PFSK-1 (cell line): Measurements from ENCODE around the gene MATN1.

Experiments used
- FOXP2 ChIP-seq: optimal IDR thresholded peaks from 2 replicates; pipeline ENCODE3; 2011; ENCODE audit warnings: borderline replicate concordance, control low read depth, inconsistent platforms; ENCODE audit not compliant: insufficient read depth; ENCODE audit errors: extremely low read length, extremely low read depth
- POLR2AphosphoS5 ChIP-seq: IDR thresholded peaks from 2 replicates; pipeline ENCODE4 v1.6.1; 2012; ENCODE audit warnings: low read depth, mild to moderate bottlenecking, control low read depth, low read length, moderate library complexity
- SIN3A ChIP-seq: IDR thresholded peaks from 2 replicates; pipeline ENCODE4 v1.6.1; 2012; ENCODE audit warnings: mild to moderate bottlenecking, low read length, moderate library complexity, borderline replicate concordance; ENCODE audit not compliant: insufficient read depth
- TAF1 ChIP-seq: IDR thresholded peaks from 2 replicates; pipeline ENCODE4 v1.6.1; 2012; ENCODE audit warnings: low read length, control low read depth, borderline replicate concordance; ENCODE audit not compliant: insufficient read depth
- TF ChIP-seq, protein P1 (sequence below), 2 experiments: IDR thresholded peaks; 2 replicates each; pipeline versions ENCODE4 v1.6.1 to v1.8.0; 2011 to 2012; ENCODE audit warnings: low read depth in 2 of 2, low read length in 2 of 2, control low read depth in 1 of 2, inconsistent platforms in 1 of 2, mild to moderate bottlenecking in 1 of 2, moderate library complexity in 1 of 2; ENCODE audit not compliant: insufficient read depth in 1 of 2

Gene MATN1

DNA sequence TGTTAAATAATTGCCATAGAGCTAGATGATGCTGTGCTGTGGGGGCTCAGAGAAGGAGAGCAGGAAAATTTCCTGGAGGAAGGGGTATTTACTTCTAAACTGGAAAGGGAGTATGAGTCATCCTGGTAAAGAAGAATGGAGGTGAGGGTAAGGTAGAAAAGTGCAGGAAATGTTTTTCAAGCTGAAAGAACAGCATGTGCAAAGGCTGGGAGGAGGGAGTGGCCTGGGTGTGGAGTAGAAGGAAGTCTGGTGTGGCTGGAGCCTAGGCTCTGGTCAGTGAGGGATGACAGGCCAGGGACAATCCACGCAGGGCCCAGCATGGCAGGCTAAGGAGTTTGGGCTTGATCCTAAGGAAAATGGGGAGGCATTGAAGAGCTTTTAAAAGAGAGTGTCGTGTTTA, 45.9 kb downstream of the MATN1 start:
- TF ChIP-seq SIN3A (no peak), FOXP2 (no peak), TAF1 (no peak), POLR2AphosphoS5 (no peak)
- TF ChIP-seq, protein P1, sequence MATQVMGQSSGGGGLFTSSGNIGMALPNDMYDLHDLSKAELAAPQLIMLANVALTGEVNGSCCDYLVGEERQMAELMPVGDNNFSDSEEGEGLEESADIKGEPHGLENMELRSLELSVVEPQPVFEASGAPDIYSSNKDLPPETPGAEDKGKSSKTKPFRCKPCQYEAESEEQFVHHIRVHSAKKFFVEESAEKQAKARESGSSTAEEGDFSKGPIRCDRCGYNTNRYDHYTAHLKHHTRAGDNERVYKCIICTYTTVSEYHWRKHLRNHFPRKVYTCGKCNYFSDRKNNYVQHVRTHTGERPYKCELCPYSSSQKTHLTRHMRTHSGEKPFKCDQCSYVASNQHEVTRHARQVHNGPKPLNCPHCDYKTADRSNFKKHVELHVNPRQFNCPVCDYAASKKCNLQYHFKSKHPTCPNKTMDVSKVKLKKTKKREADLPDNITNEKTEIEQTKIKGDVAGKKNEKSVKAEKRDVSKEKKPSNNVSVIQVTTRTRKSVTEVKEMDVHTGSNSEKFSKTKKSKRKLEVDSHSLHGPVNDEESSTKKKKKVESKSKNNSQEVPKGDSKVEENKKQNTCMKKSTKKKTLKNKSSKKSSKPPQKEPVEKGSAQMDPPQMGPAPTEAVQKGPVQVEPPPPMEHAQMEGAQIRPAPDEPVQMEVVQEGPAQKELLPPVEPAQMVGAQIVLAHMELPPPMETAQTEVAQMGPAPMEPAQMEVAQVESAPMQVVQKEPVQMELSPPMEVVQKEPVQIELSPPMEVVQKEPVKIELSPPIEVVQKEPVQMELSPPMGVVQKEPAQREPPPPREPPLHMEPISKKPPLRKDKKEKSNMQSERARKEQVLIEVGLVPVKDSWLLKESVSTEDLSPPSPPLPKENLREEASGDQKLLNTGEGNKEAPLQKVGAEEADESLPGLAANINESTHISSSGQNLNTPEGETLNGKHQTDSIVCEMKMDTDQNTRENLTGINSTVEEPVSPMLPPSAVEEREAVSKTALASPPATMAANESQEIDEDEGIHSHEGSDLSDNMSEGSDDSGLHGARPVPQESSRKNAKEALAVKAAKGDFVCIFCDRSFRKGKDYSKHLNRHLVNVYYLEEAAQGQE (IDR thresholded peaks at IDR 0.05; ENCODE audit: insufficient read depth in 1 of 2, low read depth in 2 of 2, low read length in 2 of 2): no peak

- TF ChIP-seq SIN3A: no peak
- TF ChIP-seq, protein P1 (IDR thresholded peaks at IDR 0.05; ENCODE audit: insufficient read depth in 1 of 2, low read depth in 2 of 2, low read length in 2 of 2): no peak
- no peak for TF ChIP-seq POLR2AphosphoS5
- TF ChIP-seq FOXP2: no peak
- TF ChIP-seq TAF1: no peak
These were observed 47.6 kb downstream of the MATN1 start for GRCh38 chr1:30675761-30676160.

GRCh38 chr1:30675289-30675688, 48.1 kb downstream of the MATN1 start:
- TF ChIP-seq, protein P1 (IDR thresholded peaks at IDR 0.05; ENCODE audit: insufficient read depth in 1 of 2, low read depth in 2 of 2, low read length in 2 of 2): no peak
- no peak for TF ChIP-seq TAF1
- TF ChIP-seq FOXP2: no peak
- TF ChIP-seq POLR2AphosphoS5: no peak
- TF ChIP-seq SIN3A: no peak

DNA sequence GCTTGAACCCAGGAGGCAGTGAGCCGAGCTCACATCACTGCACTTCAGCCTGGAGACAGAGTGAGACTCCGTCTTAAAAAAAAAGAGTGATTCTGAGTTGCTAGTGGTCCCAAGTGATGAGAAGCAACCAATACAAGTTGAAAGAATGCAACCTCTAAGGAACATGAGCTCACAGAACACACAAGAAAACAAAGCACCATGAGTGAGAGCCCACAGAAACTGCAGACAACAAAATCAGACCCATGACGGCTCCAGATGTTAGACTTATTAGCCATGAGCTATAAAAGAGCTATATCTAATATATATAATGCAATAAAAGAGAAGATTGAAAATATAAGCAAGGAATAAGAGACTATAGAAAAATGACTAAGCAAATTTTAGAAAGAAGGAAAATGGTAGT, 50.0 kb downstream of the MATN1 start:
- TF ChIP-seq TAF1 (no peak), FOXP2 (no peak), SIN3A (no peak), POLR2AphosphoS5 (no peak)
- TF ChIP-seq, protein P1 (IDR thresholded peaks at IDR 0.05; ENCODE audit: insufficient read depth in 1 of 2, low read depth in 2 of 2, low read length in 2 of 2): no peak

GRCh38 chr1:30672661-30673060, 50.7 kb downstream of the MATN1 start:
- TF ChIP-seq SIN3A (no peak), TAF1 (no peak)
